ENCODE results near the gene ZBTB48.
"Not testable (repeated sequence)": the region's sequence is repeated elsewhere in the genome, so short reads cannot be mapped to it uniquely, and the experiment has no call there.

The ZBTB48 gene

GRCh38 chr1:6632588-6633514 is 53.1 kb downstream of the ZBTB48 start:
- DNase-seq (ENCODE audit: low read depth, low spot score): no peak

- peak; percentile 67 for DNase-seq (ENCODE audit: low read depth, low spot score)
These were observed 54.7 kb downstream of the ZBTB48 start for GRCh38 chr1:6634371-6635052.

- no peak for DNase-seq (ENCODE audit: low read depth, low spot score)
These were observed 55.5 kb downstream of the ZBTB48 start for GRCh38 chr1:6635161-6635909.

GRCh38 chr1:6635910-6636760 is 56.3 kb downstream of the ZBTB48 start:
- no peak for DNase-seq (ENCODE audit: low read depth, low spot score)

- DNase-seq (ENCODE audit: low read depth, low spot score): not testable (repeated sequence)
These were observed 57.0 kb downstream of the ZBTB48 start for GRCh38 chr1:6636778-6637177.

- DNase-seq (ENCODE audit: low read depth, low spot score): no peak
These were observed 58.0 kb downstream of the ZBTB48 start for GRCh38 chr1:6637770-6638169.

GRCh38 chr1:6638226-6638625 is 58.4 kb downstream of the ZBTB48 start:
- peak; percentile 91 for DNase-seq (ENCODE audit: low read depth, low spot score)
